Naive thymus-derived CD8-positive, alpha-beta T cell (primary cell): Measurements from ENCODE around the gene CLASP1. TPM values are rescaled to one million over a fixed set of nuclear protein-coding genes. Genes with fewer than 3 reads are reported as not detected.
A peak's percentile ranks its signal among the peaks of the same experiment; 100 is the strongest.
"Not testable (repeated sequence)": the region's sequence is repeated elsewhere in the genome, so short reads cannot be mapped to it uniquely, and the experiment has no call there.

Experiments used
- ATAC-seq, 2 donors: fragments of 150-1000 bp; cut with Tn5 transposase in 1 of 2; sonication (Bioruptor Pico), chemical (Tn5 transposase) in 1 of 2; 1 replicate in 1 of 2; 2 replicates in 1 of 2; pipeline ENCODE4 v1.10.0; 2021; ENCODE audit warnings: mild to moderate bottlenecking in 2 of 2, moderate library complexity in 2 of 2
- POLR2A ChIA-PET: fragments of 350-600 bp; sonication (Branson Sonifier 250); formaldehyde crosslinking; loops from one replicate; lab custom pipeline; 2021; ENCODE audit warnings: antibody characterized with exemption; lab: Charles Lee
- DNase-seq, 10 donors: peaks; one replicate each; pipeline versions ENCODE4 v3.0.0 to v3.0.0-alpha.2; 2020 to 2022
- H3K27ac Mint-ChIP-seq, 10 donors: one replicate each; pipeline ENCODE4 v1.8.0; 2020 to 2022; ENCODE audit warnings: mild to moderate bottlenecking in 10 of 10, mixed read lengths in 10 of 10, moderate library complexity in 4 of 10, inconsistent platforms in 1 of 10
- H3K27me3 Mint-ChIP-seq, 5 donors: one replicate each; pipeline ENCODE4 v1.8.0; 2021 to 2022; ENCODE audit warnings: mixed read lengths in 5 of 5
- H3K36me3 Mint-ChIP-seq, 3 donors: one replicate each; pipeline ENCODE4 v1.8.0; 2020 to 2022; ENCODE audit warnings: mixed read lengths in 3 of 3, mild to moderate bottlenecking in 2 of 3, inconsistent platforms in 1 of 3
- H3K4me1 Mint-ChIP-seq, 4 donors: one replicate each; pipeline ENCODE4 v1.8.0; 2021 to 2022; ENCODE audit warnings: mixed read lengths in 4 of 4
- H3K4me3 Mint-ChIP-seq, 10 donors: one replicate each; pipeline ENCODE4 v1.8.0; 2020 to 2022; ENCODE audit warnings: mild to moderate bottlenecking in 10 of 10, mixed read lengths in 10 of 10, moderate library complexity in 6 of 10, inconsistent platforms in 1 of 10
- H3K9me3 Mint-ChIP-seq, 9 donors: one replicate each; pipeline ENCODE4 v1.8.0; 2020 to 2022; ENCODE audit warnings: mixed read lengths in 9 of 9, mild to moderate bottlenecking in 3 of 9, inconsistent platforms in 1 of 9, moderate library complexity in 1 of 9
- polyA plus RNA-seq, 3 donors: library from polyadenylated mRNA; unstranded; fragments of 300-500 nt; fragmentation: Illumina TruSeq; gene quantifications; one replicate each; pipeline ENCODE4 v1.2.3, GENCODE V29; 2021
- total RNA-seq, 8 experiments: library from RNA in 2 of 8; stranded (reverse) in 2 of 8; gene quantifications; one replicate each; pipeline ENCODE4 v1.2.3 and lab custom pipeline; 2021 to 2026

The CLASP1 gene
- total and polyA plus RNA-seq, 5 experiments from 2014 or later = 10.8 to 73.5 (median 15.2) TPM

DNA sequence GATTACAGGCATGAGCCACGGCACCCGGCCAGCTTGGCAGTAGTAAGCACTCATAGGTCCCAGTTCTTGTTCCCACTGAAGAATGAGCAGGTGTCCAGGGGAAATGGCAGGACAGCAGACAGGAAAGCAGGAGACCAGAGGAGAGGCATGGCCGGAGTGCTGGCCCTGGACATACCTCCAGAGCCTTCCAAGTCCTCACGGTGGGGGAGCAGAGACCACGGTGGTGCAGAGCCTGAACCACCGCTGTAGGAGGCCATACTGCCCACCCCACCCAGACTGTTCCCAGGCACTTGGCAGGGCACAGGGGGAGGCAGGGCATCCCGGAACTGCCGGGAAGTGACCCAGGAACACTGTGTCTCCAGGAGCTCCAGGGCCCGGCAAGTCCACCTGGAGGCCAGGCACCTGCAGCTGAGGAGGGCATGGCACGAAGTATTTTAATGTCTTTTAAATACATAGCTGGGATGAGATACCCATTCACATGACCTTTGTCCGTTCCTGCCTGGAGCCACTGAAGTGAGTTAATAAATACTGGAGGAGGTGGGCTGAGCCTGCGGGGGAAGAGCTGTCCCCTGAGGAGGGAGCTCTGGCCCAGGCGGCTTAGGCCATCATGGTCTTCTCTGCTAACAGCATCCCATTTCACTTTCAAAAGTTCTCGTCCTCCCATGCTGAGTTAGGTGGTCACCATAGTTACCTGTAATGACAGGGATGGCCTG is 314.5 kb downstream of the CLASP1 start:
- Mint-ChIP-seq H3K4me1 (peaks cover 0 to 12% (median 2%) of the 10 kb centered on the region in 4 donors), H3K27ac (peak overlapping the region in 2 of 10 donors; percentile 18 to 69)
- POLR2A ChIA-PET = no interaction called here

GRCh38 chr2:121333834-121334558 is 315.3 kb downstream of the CLASP1 start:
- Mint-ChIP-seq H3K27ac (peak overlapping the region in 1 of 10 donors; percentile 18), H3K4me1 (peaks cover 0 to 12% (median 2%) of the 10 kb centered on the region in 4 donors), H3K27me3 (peaks cover 0 to 2% (median 0%) of the 10 kb centered on the region in 5 donors), H3K9me3 (no peaks in the 10 kb centered on the region), H3K4me3 (no peak overlapping the region), H3K36me3 (peaks cover 0 to 8% (median 4%) of the 10 kb centered on the region in 3 donors)
- POLR2A ChIA-PET = no interaction called here
- DNase-seq = no peak
- no peak for ATAC-seq

More for the DNA sequence above, 314.5 kb downstream of the CLASP1 start:
- Mint-ChIP-seq H3K4me3 (no peak overlapping the region), H3K36me3 (peaks cover 0 to 15% (median 4%) of the 10 kb centered on the region in 3 donors), H3K27me3 (no peaks in the 10 kb centered on the region), H3K9me3 (no peaks in the 10 kb centered on the region)
- ATAC-seq = no peak
- DNase-seq = no peak

DNA sequence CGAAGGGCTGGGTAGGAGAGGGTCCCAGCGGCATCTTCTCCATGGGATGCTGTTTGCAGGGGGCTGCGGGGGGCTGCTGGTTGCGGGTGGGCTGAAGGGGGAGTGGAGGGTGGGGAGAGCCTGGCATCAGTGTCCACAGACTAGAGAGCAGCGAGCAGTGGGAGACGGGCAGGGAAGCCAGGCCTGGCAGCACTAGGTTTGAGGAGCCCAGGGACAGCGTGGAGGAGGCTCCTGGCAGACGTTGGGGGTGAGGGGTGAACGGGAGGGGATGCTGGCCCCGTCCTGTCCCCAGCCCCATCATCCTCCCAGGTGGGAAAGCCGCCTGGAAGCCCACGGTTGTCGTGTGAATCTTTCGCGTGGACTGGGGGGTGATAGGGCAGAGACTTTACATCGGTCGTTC is 316.0 kb downstream of the CLASP1 start:
- Mint-ChIP-seq H3K27me3 (peaks cover 0 to 2% (median 0%) of the 10 kb centered on the region in 5 donors), H3K4me3 (no peak overlapping the region), H3K9me3 (no peaks in the 10 kb centered on the region), H3K36me3 (peaks cover 0 to 4% (median 0%) of the 10 kb centered on the region in 3 donors), H3K27ac (no peak overlapping the region), H3K4me1 (peaks cover 0 to 12% (median 2%) of the 10 kb centered on the region in 4 donors)
- POLR2A ChIA-PET = no interaction called here
- DNase-seq = no peak
- no peak for ATAC-seq

DNA sequence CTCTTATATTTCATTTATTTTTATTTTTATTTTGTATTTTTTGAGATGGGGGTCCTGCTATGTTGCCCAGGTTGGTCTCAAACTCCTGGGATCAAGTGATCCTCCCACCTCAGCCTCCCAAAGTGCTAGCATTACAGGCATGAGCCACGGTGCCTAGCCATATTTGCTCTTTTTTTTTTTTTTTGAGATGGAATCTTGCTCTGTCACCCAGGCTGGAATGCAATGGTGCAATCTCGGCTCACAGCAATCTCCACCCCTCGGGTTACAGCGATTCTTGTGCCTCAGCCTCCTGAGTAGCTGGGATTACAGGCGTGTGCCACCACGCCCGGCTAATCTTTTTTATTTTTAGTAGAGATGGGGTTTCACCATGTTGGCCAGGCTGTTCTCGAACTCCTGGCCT is 317.9 kb downstream of the CLASP1 start:
- peak overlapping the region in 1 of 10 donors; percentile 35 for H3K27ac Mint-ChIP-seq
- H3K36me3 Mint-ChIP-seq, H3K4me3 Mint-ChIP-seq, H3K9me3 Mint-ChIP-seq, ATAC-seq, POLR2A ChIA-PET, H3K27me3 Mint-ChIP-seq, DNase-seq: not testable (repeated sequence)
- peaks cover 0 to 12% (median 2%) of the 10 kb centered on the region in 4 donors for H3K4me1 Mint-ChIP-seq

- ATAC-seq = no peak
- H3K36me3 Mint-ChIP-seq = no peaks in the 10 kb centered on the region
- no peak for DNase-seq
- peaks cover 0 to 9% (median 2%) of the 10 kb centered on the region in 4 donors for H3K4me1 Mint-ChIP-seq
- H3K9me3 Mint-ChIP-seq = no peaks in the 10 kb centered on the region
- POLR2A ChIA-PET = no interaction called here
- no peak overlapping the region for H3K27ac Mint-ChIP-seq
- H3K4me3 Mint-ChIP-seq = no peak overlapping the region
- H3K27me3 Mint-ChIP-seq = peaks cover 0 to 5% (median 0%) of the 10 kb centered on the region in 5 donors
Measured at GRCh38 chr2:121330921-121331320, 318.3 kb downstream of the CLASP1 start.

GRCh38 chr2:121329786-121330185 is 319.5 kb downstream of the CLASP1 start:
- Mint-ChIP-seq H3K4me1 (peaks cover 0 to 2% (median 0%) of the 10 kb centered on the region in 4 donors), H3K9me3 (no peaks in the 10 kb centered on the region), H3K36me3 (no peaks in the 10 kb centered on the region), H3K4me3 (no peak overlapping the region), H3K27me3 (peaks cover 3 to 9% (median 5%) of the 10 kb centered on the region in 5 donors), H3K27ac (peak overlapping the region in 1 of 10 donors; percentile 1)
- POLR2A ChIA-PET = no interaction called here
- DNase-seq = no peak
- no peak for ATAC-seq

- no peak overlapping the region for H3K4me3 Mint-ChIP-seq
- POLR2A ChIA-PET = no interaction called here
Measured at GRCh38 chr2:121326628-121327027, 322.6 kb downstream of the CLASP1 start.

DNA sequence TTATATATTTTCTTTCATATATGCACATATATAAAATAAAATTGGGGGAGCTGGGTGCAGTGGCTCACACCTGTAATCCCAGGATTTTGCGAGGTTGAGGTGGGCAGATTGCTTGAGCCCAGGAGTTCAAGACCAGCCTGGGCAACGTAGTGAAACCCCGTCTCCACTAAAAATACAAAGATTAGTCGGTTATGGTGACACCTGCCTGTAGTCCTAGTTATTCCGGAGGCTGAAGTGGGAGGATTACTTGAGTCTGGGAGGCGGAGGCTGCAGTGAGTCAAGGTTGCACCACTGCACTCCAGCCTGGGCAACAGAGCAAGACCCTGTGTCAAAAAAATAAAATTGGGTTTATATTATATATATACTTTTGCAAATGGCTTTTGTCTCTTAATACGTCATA is 324.7 kb downstream of the CLASP1 start:
- peaks cover 0 to 4% (median 0%) of the 10 kb centered on the region in 9 donors for H3K9me3 Mint-ChIP-seq
- H3K4me1 Mint-ChIP-seq = no peaks in the 10 kb centered on the region
- no peak for DNase-seq
- POLR2A ChIA-PET = no interaction called here
- H3K27me3 Mint-ChIP-seq = peaks cover 3 to 13% (median 5%) of the 10 kb centered on the region in 5 donors
- no peak for ATAC-seq
- no peak overlapping the region for H3K4me3 Mint-ChIP-seq
- H3K27ac Mint-ChIP-seq = no peak overlapping the region
- no peaks in the 10 kb centered on the region for H3K36me3 Mint-ChIP-seq

More at GRCh38 chr2:121326628-121327027, 322.6 kb downstream of the CLASP1 start:
- H3K27ac Mint-ChIP-seq = no peak overlapping the region
- peaks cover 3 to 9% (median 5%) of the 10 kb centered on the region in 5 donors for H3K27me3 Mint-ChIP-seq
- H3K4me1 Mint-ChIP-seq = no peaks in the 10 kb centered on the region
- peaks cover 0 to 4% (median 0%) of the 10 kb centered on the region in 9 donors for H3K9me3 Mint-ChIP-seq
- no peak for ATAC-seq
- H3K36me3 Mint-ChIP-seq = no peaks in the 10 kb centered on the region
- no peak for DNase-seq

GRCh38 chr2:121321476-121321875 is 327.8 kb downstream of the CLASP1 start:
- no peak overlapping the region for H3K4me3 Mint-ChIP-seq
- H3K9me3 Mint-ChIP-seq = peaks cover 0 to 4% (median 0%) of the 10 kb centered on the region in 9 donors
- no peaks in the 10 kb centered on the region for H3K4me1 Mint-ChIP-seq
- peaks cover 3 to 13% (median 5%) of the 10 kb centered on the region in 5 donors for H3K27me3 Mint-ChIP-seq
- ATAC-seq (no peak), DNase-seq (no peak)
- POLR2A ChIA-PET = no interaction called here
- peak overlapping the region in 1 of 10 donors; percentile 44 for H3K27ac Mint-ChIP-seq
- H3K36me3 Mint-ChIP-seq = no peaks in the 10 kb centered on the region

DNA sequence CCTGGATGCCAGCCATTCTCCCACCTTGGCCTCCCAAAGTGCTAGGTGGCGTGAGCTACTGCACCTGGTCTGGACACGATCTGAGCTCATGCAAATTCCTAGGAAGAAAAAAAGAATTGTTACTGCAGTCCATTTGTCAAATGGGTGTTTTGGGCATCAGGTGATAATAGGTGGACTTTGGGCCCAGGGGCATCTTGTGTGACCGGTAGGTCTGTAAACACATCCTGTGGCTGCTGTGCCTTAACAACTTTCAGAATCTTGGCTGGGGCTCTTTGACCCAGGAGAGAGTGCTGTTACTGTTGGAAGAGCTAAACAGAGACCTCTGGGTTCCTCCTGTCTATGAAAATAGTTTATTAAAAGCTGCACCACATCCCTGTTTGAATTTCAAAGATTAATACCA is 329.3 kb downstream of the CLASP1 start:
- Mint-ChIP-seq H3K27me3 (peaks cover 0 to 8% (median 2%) of the 10 kb centered on the region in 5 donors), H3K4me3 (no peak overlapping the region), H3K9me3 (peaks cover 0 to 4% (median 0%) of the 10 kb centered on the region in 9 donors), H3K4me1 (no peaks in the 10 kb centered on the region), H3K36me3 (no peaks in the 10 kb centered on the region), H3K27ac (no peak overlapping the region)
- DNase-seq (no peak), ATAC-seq (no peak)
- POLR2A ChIA-PET = no interaction called here

GRCh38 chr2:121316986-121317385 is 332.3 kb downstream of the CLASP1 start:
- H3K9me3 Mint-ChIP-seq = no peaks in the 10 kb centered on the region
- POLR2A ChIA-PET = no interaction called here
- ATAC-seq (no peak), DNase-seq (no peak)
- H3K4me3 Mint-ChIP-seq = peak overlapping the region in 1 of 10 donors; percentile 29
- H3K4me1 Mint-ChIP-seq = no peaks in the 10 kb centered on the region
- H3K36me3 Mint-ChIP-seq = no peaks in the 10 kb centered on the region
- no peak overlapping the region for H3K27ac Mint-ChIP-seq
- H3K27me3 Mint-ChIP-seq = peaks cover 0 to 8% (median 2%) of the 10 kb centered on the region in 5 donors

GRCh38 chr2:121313701-121314100 is 335.6 kb downstream of the CLASP1 start:
- POLR2A ChIA-PET, H3K4me3 Mint-ChIP-seq, H3K9me3 Mint-ChIP-seq, H3K4me1 Mint-ChIP-seq, H3K27ac Mint-ChIP-seq, ATAC-seq, H3K36me3 Mint-ChIP-seq, DNase-seq: not testable (repeated sequence)
- H3K27me3 Mint-ChIP-seq = peaks cover 0 to 11% (median 3%) of the 10 kb centered on the region in 5 donors

GRCh38 chr2:121309801-121310200 is 339.5 kb downstream of the CLASP1 start:
- H3K4me3 Mint-ChIP-seq = no peak overlapping the region
- H3K36me3 Mint-ChIP-seq = peaks cover 0 to 11% (median 0%) of the 10 kb centered on the region in 3 donors
- ATAC-seq = no peak
- H3K27me3 Mint-ChIP-seq = peaks cover 15 to 44% (median 23%) of the 10 kb centered on the region in 5 donors
- H3K4me1 Mint-ChIP-seq = peaks cover 0 to 6% (median 0%) of the 10 kb centered on the region in 4 donors
- H3K27ac Mint-ChIP-seq = no peak overlapping the region
- peaks cover 0 to 5% (median 0%) of the 10 kb centered on the region in 9 donors for H3K9me3 Mint-ChIP-seq
- POLR2A ChIA-PET = no interaction called here
- peak in 1 of 10 donors; percentile 7 for DNase-seq
